Measurements from ENCODE around the gene EXOSC1. TPM values are rescaled to one million over a fixed set of nuclear protein-coding genes. Genes with fewer than 3 reads are reported as not detected.

The EXOSC1 gene
- total RNA-seq, 1 donor from 2014 or later, result 36.0 TPM

- Mint-ChIP-seq H3K4me3 (ENCODE audit: unreplicated experiment) (peak overlapping the region; percentile 91), H3K4me1 (ENCODE audit: unreplicated experiment) (peaks cover 12% of the 10 kb centered on the region), H3K36me3 (ENCODE audit: low read depth, unreplicated experiment) (peaks cover 7% of the 10 kb centered on the region), H3K27me3 (ENCODE audit: unreplicated experiment) (peaks cover 10% of the 10 kb centered on the region), H3K27ac (ENCODE audit: unreplicated experiment) (peak overlapping the region; percentile 98), H3K9me3 (ENCODE audit: unreplicated experiment) (no peaks in the 10 kb centered on the region)
- no peak for DNase-seq (ENCODE audit: low spot score)
- no peak for TF ChIP-seq CTCF (IDR thresholded peaks at IDR 0.05; ENCODE audit: unreplicated experiment)
These were observed 45.8 kb downstream of the EXOSC1 start for GRCh38 chr10:97399843-97400545.

DNA sequence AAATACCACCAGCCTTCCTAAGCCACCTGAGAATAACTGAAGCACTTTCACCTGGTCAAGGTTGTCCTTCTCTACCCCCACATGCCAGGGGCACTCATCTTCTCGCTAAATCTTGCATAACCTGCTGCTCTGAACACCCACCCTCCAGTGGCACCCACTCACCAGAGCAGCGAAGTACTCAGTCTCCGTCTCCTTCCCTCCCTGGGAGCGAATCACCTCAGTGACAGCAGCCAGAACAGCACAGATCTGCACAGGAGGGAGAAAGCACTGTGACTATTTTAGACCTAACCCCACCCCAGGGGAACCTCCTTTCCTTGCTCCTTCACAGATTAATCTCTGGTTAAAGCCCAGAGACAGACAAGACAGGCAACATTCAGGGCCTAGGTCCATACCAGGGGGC is 49.8 kb downstream of the EXOSC1 start:
- H3K36me3 Mint-ChIP-seq (ENCODE audit: low read depth, unreplicated experiment), result peaks cover 12% of the 10 kb centered on the region
- H3K27me3 Mint-ChIP-seq (ENCODE audit: unreplicated experiment), result peaks cover 6% of the 10 kb centered on the region
- H3K4me1 Mint-ChIP-seq (ENCODE audit: unreplicated experiment), result peaks cover 8% of the 10 kb centered on the region
- no peak for TF ChIP-seq CTCF (IDR thresholded peaks at IDR 0.05; ENCODE audit: unreplicated experiment)
- no peaks in the 10 kb centered on the region for H3K9me3 Mint-ChIP-seq (ENCODE audit: unreplicated experiment)
- no peak overlapping the region for H3K27ac Mint-ChIP-seq (ENCODE audit: unreplicated experiment)
- H3K4me3 Mint-ChIP-seq (ENCODE audit: unreplicated experiment), result peak overlapping the region; percentile 74
- DNase-seq (ENCODE audit: low spot score), result no peak

DNA sequence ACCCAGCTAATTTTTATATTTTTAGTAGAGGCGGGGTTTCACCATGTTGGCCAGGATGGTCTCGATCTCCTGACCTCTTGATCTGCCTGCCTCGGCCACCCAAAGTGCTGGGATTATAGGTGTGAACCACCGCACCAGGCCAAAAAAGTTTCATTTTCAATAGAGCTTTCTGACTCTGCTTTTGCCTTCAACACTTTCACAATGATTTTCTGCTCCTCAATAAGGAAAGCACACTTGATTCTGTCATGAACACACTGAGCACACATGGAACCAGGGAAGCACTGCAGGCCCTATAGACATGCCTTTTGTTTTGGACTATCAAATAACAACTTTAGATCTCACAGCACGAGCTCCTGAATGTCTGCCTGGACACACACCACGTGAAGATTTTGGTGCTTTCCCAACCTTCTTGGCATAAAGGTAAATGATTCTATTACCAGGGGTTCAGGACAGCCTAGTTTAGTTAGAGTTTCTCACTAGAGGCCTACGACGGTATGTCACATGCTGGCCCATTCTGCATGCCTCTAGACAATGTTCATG is 52.7 kb downstream of the EXOSC1 start:
- H3K4me3 Mint-ChIP-seq (ENCODE audit: unreplicated experiment), result no peak overlapping the region
- no peak for DNase-seq (ENCODE audit: low spot score)
- TF ChIP-seq CTCF (IDR thresholded peaks at IDR 0.05; ENCODE audit: unreplicated experiment), result no peak
- peaks cover 4% of the 10 kb centered on the region for H3K27me3 Mint-ChIP-seq (ENCODE audit: unreplicated experiment)
- no peaks in the 10 kb centered on the region for H3K9me3 Mint-ChIP-seq (ENCODE audit: unreplicated experiment)
- H3K4me1 Mint-ChIP-seq (ENCODE audit: unreplicated experiment), result no peaks in the 10 kb centered on the region
- peaks cover 22% of the 10 kb centered on the region for H3K36me3 Mint-ChIP-seq (ENCODE audit: low read depth, unreplicated experiment)
- no peak overlapping the region for H3K27ac Mint-ChIP-seq (ENCODE audit: unreplicated experiment)

- no peaks in the 10 kb centered on the region for H3K4me1 Mint-ChIP-seq (ENCODE audit: unreplicated experiment)
- no peak overlapping the region for H3K27ac Mint-ChIP-seq (ENCODE audit: unreplicated experiment)
- H3K9me3 Mint-ChIP-seq (ENCODE audit: unreplicated experiment), result no peaks in the 10 kb centered on the region
- no peak for TF ChIP-seq CTCF (IDR thresholded peaks at IDR 0.05; ENCODE audit: unreplicated experiment)
- DNase-seq (ENCODE audit: low spot score), result no peak
- peaks cover 16% of the 10 kb centered on the region for H3K36me3 Mint-ChIP-seq (ENCODE audit: low read depth, unreplicated experiment)
- no peak overlapping the region for H3K4me3 Mint-ChIP-seq (ENCODE audit: unreplicated experiment)
- H3K27me3 Mint-ChIP-seq (ENCODE audit: unreplicated experiment), result peaks cover 2% of the 10 kb centered on the region
These were observed 55.7 kb downstream of the EXOSC1 start for GRCh38 chr10:97390091-97390490.

GRCh38 chr10:97388152-97388551 is 57.7 kb downstream of the EXOSC1 start:
- no peaks in the 10 kb centered on the region for H3K4me1 Mint-ChIP-seq (ENCODE audit: unreplicated experiment)
- no peaks in the 10 kb centered on the region for H3K9me3 Mint-ChIP-seq (ENCODE audit: unreplicated experiment)
- H3K4me3 Mint-ChIP-seq (ENCODE audit: unreplicated experiment), result peak overlapping the region; percentile 80
- H3K27me3 Mint-ChIP-seq (ENCODE audit: unreplicated experiment), result no peaks in the 10 kb centered on the region
- peaks cover 13% of the 10 kb centered on the region for H3K36me3 Mint-ChIP-seq (ENCODE audit: low read depth, unreplicated experiment)
- DNase-seq (ENCODE audit: low spot score), result no peak
- no peak for TF ChIP-seq CTCF (IDR thresholded peaks at IDR 0.05; ENCODE audit: unreplicated experiment)
- no peak overlapping the region for H3K27ac Mint-ChIP-seq (ENCODE audit: unreplicated experiment)

Measured in endothelial cell (in vitro differentiated cells).